OCI-LY1 (cell line): ENCODE measurements around the gene EXT2.

Source experiments
- CTCF ChIP-seq: fragments of 200-600 bp; sonication (generic), shearing (Covaris generic); IDR thresholded peaks from 2 replicates; pipeline ENCODE4 v1.5.1; 2017; ENCODE audit warnings: mild to moderate bottlenecking, antibody characterized with exemption, low read length, moderate library complexity, mixed read lengths
- EZH2 ChIP-seq: fragments of 200-600 bp; sonication (generic), shearing (Covaris generic); IDR thresholded peaks from 2 replicates; pipeline ENCODE4 v1.8.0; 2017; ENCODE audit warnings: borderline replicate concordance, mixed run types, mild to moderate bottlenecking, antibody characterized with exemption, low read length, moderate library complexity, mixed read lengths

GRCh38 chr11:44212128-44212527 lies 116.7 kb downstream of the EXT2 start:
- no peak for TF ChIP-seq CTCF
- TF ChIP-seq EZH2 = no peak
